ENCODE results near the gene NEFH.
"Not testable (repeated sequence)": the region's sequence is repeated elsewhere in the genome, so short reads cannot be mapped to it uniquely, and the experiment has no call there.

NEFH gene

GRCh38 chr22:29463629-29464028, 16.4 kb upstream of the NEFH start:
- no peak overlapping the region for H3K27ac ChIP-seq
- no peak for DNase-seq (ENCODE audit: low read depth, low spot score)

GRCh38 chr22:29464581-29464980, 15.4 kb upstream of the NEFH start:
- DNase-seq (ENCODE audit: low read depth, low spot score): no peak
- no peak overlapping the region for H3K27ac ChIP-seq

GRCh38 chr22:29469755-29470154, 10.3 kb upstream of the NEFH start:
- DNase-seq (ENCODE audit: low read depth, low spot score): no peak
- H3K27ac ChIP-seq: no peak overlapping the region

- H3K27ac ChIP-seq: no peak overlapping the region
- no peak for DNase-seq (ENCODE audit: low read depth, low spot score)
Measured at GRCh38 chr22:29470159-29470855, 9.7 kb upstream of the NEFH start.

GRCh38 chr22:29473001-29473400, 7.0 kb upstream of the NEFH start:
- DNase-seq (ENCODE audit: low read depth, low spot score): no peak
- no peak overlapping the region for H3K27ac ChIP-seq

- H3K27ac ChIP-seq: no peak overlapping the region
- no peak for DNase-seq (ENCODE audit: low read depth, low spot score)
Measured at GRCh38 chr22:29475550-29475949, 4.5 kb upstream of the NEFH start.

GRCh38 chr22:29476116-29476515, 3.9 kb upstream of the NEFH start:
- no peak overlapping the region for H3K27ac ChIP-seq
- DNase-seq (ENCODE audit: low read depth, low spot score): no peak

GRCh38 chr22:29477723-29478318, 2.2 kb upstream of the NEFH start:
- no peak overlapping the region for H3K27ac ChIP-seq
- DNase-seq (ENCODE audit: low read depth, low spot score): no peak

- H3K27ac ChIP-seq: no peak overlapping the region
- no peak for DNase-seq (ENCODE audit: low read depth, low spot score)
Measured at GRCh38 chr22:29478326-29479276, 1.4 kb upstream of the NEFH start.

GRCh38 chr22:29480262-29480511, 169 bp downstream of the NEFH start:
- H3K27ac ChIP-seq: no peak overlapping the region

GRCh38 chr22:29480512-29481264, 670 bp downstream of the NEFH start:
- no peak for DNase-seq (ENCODE audit: low read depth, low spot score)
- H3K27ac ChIP-seq: no peak overlapping the region

More at GRCh38 chr22:29480262-29480511, 169 bp downstream of the NEFH start:
- no peak for DNase-seq (ENCODE audit: low read depth, low spot score)

- DNase-seq (ENCODE audit: low read depth, low spot score): no peak
- H3K27ac ChIP-seq: no peak overlapping the region
Measured at GRCh38 chr22:29481265-29482000, 1.4 kb downstream of the NEFH start.

GRCh38 chr22:29482253-29482652, 2.2 kb downstream of the NEFH start:
- H3K27ac ChIP-seq: no peak overlapping the region
- no peak for DNase-seq (ENCODE audit: low read depth, low spot score)

- no peak overlapping the region for H3K27ac ChIP-seq
- no peak for DNase-seq (ENCODE audit: low read depth, low spot score)
Measured at GRCh38 chr22:29482726-29483125, 2.7 kb downstream of the NEFH start.

GRCh38 chr22:29483254-29483653, 3.2 kb downstream of the NEFH start:
- no peak for DNase-seq (ENCODE audit: low read depth, low spot score)
- no peak overlapping the region for H3K27ac ChIP-seq

- DNase-seq (ENCODE audit: low read depth, low spot score): no peak
- H3K27ac ChIP-seq: no peak overlapping the region
Measured at GRCh38 chr22:29484642-29485041, 4.6 kb downstream of the NEFH start.

- no peak overlapping the region for H3K27ac ChIP-seq
- no peak for DNase-seq (ENCODE audit: low read depth, low spot score)
Measured at GRCh38 chr22:29485448-29485847, 5.4 kb downstream of the NEFH start.

- H3K27ac ChIP-seq: no peak overlapping the region
- DNase-seq (ENCODE audit: low read depth, low spot score): no peak
Measured at GRCh38 chr22:29487426-29487986, 7.5 kb downstream of the NEFH start.

- not testable (repeated sequence) for DNase-seq (ENCODE audit: low read depth, low spot score); H3K27ac ChIP-seq
Measured at GRCh38 chr22:29489127-29489780, 9.2 kb downstream of the NEFH start.

All from epithelial cell of prostate (primary cell).